Activated B cell treated with CpG ODN at 0.5 μM for 24 hours (primary cell): ENCODE measurements around the gene IMPDH1. TPM values are rescaled to one million over a fixed set of nuclear protein-coding genes. Genes with fewer than 3 reads are reported as not detected.
A peak's percentile ranks its signal among the peaks of the same experiment; 100 is the strongest.

ENCODE experiments used
- ATAC-seq: fragments of 200-7000 bp; cut with Tn5 transposase; one replicate; pipeline ENCODE4 v1.10.0; 2021; ENCODE audit warnings: low read depth, mild to moderate bottlenecking, moderate library complexity
- CTCF ChIA-PET: fragments of 350-600 bp; sonication (Branson Sonifier 250); formaldehyde crosslinking; loops from one replicate; lab custom pipeline; 2021; ENCODE audit warnings: antibody characterized with exemption; lab: Charles Lee
- POLR2A ChIA-PET: fragments of 350-600 bp; sonication (Branson Sonifier 250); formaldehyde crosslinking; loops from one replicate; lab custom pipeline; 2021; ENCODE audit warnings: antibody characterized with exemption; lab: Charles Lee
- DNase-seq: peaks from one replicate; pipeline ENCODE4 v3.0.0; 2022
- H3K27ac Mint-ChIP-seq: one replicate; pipeline ENCODE4 v1.8.0; 2020; ENCODE audit warnings: mixed read lengths
- H3K27me3 Mint-ChIP-seq: one replicate; pipeline ENCODE4 v1.8.0; 2021; ENCODE audit warnings: mixed read lengths
- H3K36me3 Mint-ChIP-seq: one replicate; pipeline ENCODE4 v1.8.0; 2021; ENCODE audit warnings: low read depth, mixed read lengths
- H3K4me1 Mint-ChIP-seq: one replicate; pipeline ENCODE4 v1.8.0; 2021; ENCODE audit warnings: mixed read lengths
- H3K4me3 Mint-ChIP-seq: one replicate; pipeline ENCODE4 v1.8.0; 2020; ENCODE audit warnings: mild to moderate bottlenecking, mixed read lengths
- H3K9me3 Mint-ChIP-seq: one replicate; pipeline ENCODE4 v1.8.0; 2020; ENCODE audit warnings: mixed read lengths
- CTCF ChIP-seq: fragments of 200-600 bp; IDR thresholded peaks from one replicate; pipeline ENCODE4 v1.8.0; 2022; ENCODE audit warnings: antibody characterized with exemption, mild to moderate bottlenecking
- intact Hi-C: fragments of 100-400 bp; cut with micrococcal nuclease; formaldehyde crosslinking; loops from one replicate; pipeline ENCODE4 v1.15.1; 2024
- total RNA-seq: library from RNA; stranded (reverse); gene quantifications from 2 replicates; pipeline ENCODE4 v1.2.3, GENCODE V29; 2022

The IMPDH1 gene
- total RNA-seq, 1 donor from 2014 or later, result 45.8 TPM

GRCh38 chr7:128403676-128404075 lies 6.1 kb downstream of the IMPDH1 start:
- Mint-ChIP-seq H3K4me3 (peak overlapping the region; percentile 17), H3K4me1 (peaks cover 35% of the 10 kb centered on the region), H3K27me3 (no peaks in the 10 kb centered on the region), H3K27ac (no peak overlapping the region), H3K9me3 (no peaks in the 10 kb centered on the region), H3K36me3 (peaks cover 32% of the 10 kb centered on the region)
- DNase-seq (no peak), ATAC-seq (no peak)
- intact Hi-C loops, result loop anchor here (10.0 kb wide), 1 partner anchor 461 kb away; the partner anchor contains the start of gene ATP6V1F
- POLR2A ChIA-PET, result no interaction called here
- TF ChIP-seq CTCF, result no peak
- CTCF ChIA-PET, result interaction anchor here (2.0 kb wide), 1 partner anchor 22 kb away, joined by 7 read pairs; no protein-coding TSS in a partner anchor

GRCh38 chr7:128402356-128402755 lies 7.4 kb downstream of the IMPDH1 start:
- Mint-ChIP-seq H3K36me3 (peaks cover 45% of the 10 kb centered on the region), H3K9me3 (no peaks in the 10 kb centered on the region), H3K27me3 (no peaks in the 10 kb centered on the region), H3K4me3 (no peak overlapping the region), H3K4me1 (peaks cover 24% of the 10 kb centered on the region), H3K27ac (no peak overlapping the region)
- ATAC-seq, result no peak
- no peak for TF ChIP-seq CTCF
- CTCF ChIA-PET, result interaction anchor here (1.5 kb wide), 1 partner anchor 57 kb away, joined by 4 read pairs; no protein-coding TSS in a partner anchor
- POLR2A ChIA-PET, result no interaction called here
- intact Hi-C loops, result loop anchor here (10.0 kb wide), 1 partner anchor 462 kb away; the partner anchor contains the start of gene ATP6V1F
- DNase-seq, result no peak

- intact Hi-C loops, result loop anchor here (10.0 kb wide), 1 partner anchor 464 kb away; the partner anchor contains the start of gene ATP6V1F
- TF ChIP-seq CTCF, result no peak
- POLR2A ChIA-PET, result no interaction called here
- Mint-ChIP-seq H3K4me3 (no peak overlapping the region), H3K36me3 (peaks cover 62% of the 10 kb centered on the region), H3K27ac (no peak overlapping the region), H3K9me3 (no peaks in the 10 kb centered on the region), H3K27me3 (no peaks in the 10 kb centered on the region), H3K4me1 (peaks cover 12% of the 10 kb centered on the region)
- CTCF ChIA-PET, result interaction anchor here (1.0 to 5.2 kb wide), 4 partner anchors 14 to 61 kb away, joined by 4 to 52 read pairs (median 26); no protein-coding TSS in a partner anchor
- DNase-seq (no peak), ATAC-seq (no peak)
Observed at GRCh38 chr7:128400566-128400965, 9.2 kb downstream of the IMPDH1 start.

GRCh38 chr7:128399991-128400390 lies 9.8 kb downstream of the IMPDH1 start:
- ChIA-PET CTCF (interaction anchor here (0.7 to 5.2 kb wide), 9 partner anchors 8 to 60 kb away, joined by 3 to 52 read pairs (median 4); no protein-coding TSS in a partner anchor), POLR2A (no interaction called here)
- no peak for ATAC-seq
- TF ChIP-seq CTCF, result no peak
- no peak for DNase-seq
- Mint-ChIP-seq H3K9me3 (no peaks in the 10 kb centered on the region), H3K27me3 (no peaks in the 10 kb centered on the region), H3K4me1 (peaks cover 10% of the 10 kb centered on the region), H3K27ac (no peak overlapping the region), H3K4me3 (no peak overlapping the region), H3K36me3 (peaks cover 62% of the 10 kb centered on the region)
- intact Hi-C loops, result loop anchor here (10.0 kb wide), 1 partner anchor 465 kb away; the partner anchor contains the start of gene ATP6V1F

GRCh38 chr7:128398841-128399135 lies 11.0 kb downstream of the IMPDH1 start:
- intact Hi-C loops, result loop anchor here (1.0 kb wide), 2 partner anchors 27 to 61 kb away; no protein-coding TSS in a partner anchor
- TF ChIP-seq CTCF, result no peak
- Mint-ChIP-seq H3K4me1 (no peaks in the 10 kb centered on the region), H3K36me3 (peaks cover 70% of the 10 kb centered on the region), H3K9me3 (no peaks in the 10 kb centered on the region), H3K4me3 (no peak overlapping the region), H3K27me3 (no peaks in the 10 kb centered on the region), H3K27ac (no peak overlapping the region)
- ATAC-seq (no peak), DNase-seq (no peak)
- ChIA-PET CTCF (interaction anchor here (1.2 to 5.2 kb wide), 6 partner anchors 9 to 62 kb away, joined by 3 to 52 read pairs (median 4); no protein-coding TSS in a partner anchor), POLR2A (no interaction called here)
